AML-193 (cell line): Measurements from ENCODE around the gene SHLD2.
"Not testable (repeated sequence)": the region's sequence is repeated elsewhere in the genome, so short reads cannot be mapped to it uniquely, and the experiment has no call there.

Experiments
- DNase-seq, 2 experiments: peaks; one replicate each; lab custom pipeline; 2025; lab: John Stamatoyannopoulos, UW

SHLD2 gene

DNA sequence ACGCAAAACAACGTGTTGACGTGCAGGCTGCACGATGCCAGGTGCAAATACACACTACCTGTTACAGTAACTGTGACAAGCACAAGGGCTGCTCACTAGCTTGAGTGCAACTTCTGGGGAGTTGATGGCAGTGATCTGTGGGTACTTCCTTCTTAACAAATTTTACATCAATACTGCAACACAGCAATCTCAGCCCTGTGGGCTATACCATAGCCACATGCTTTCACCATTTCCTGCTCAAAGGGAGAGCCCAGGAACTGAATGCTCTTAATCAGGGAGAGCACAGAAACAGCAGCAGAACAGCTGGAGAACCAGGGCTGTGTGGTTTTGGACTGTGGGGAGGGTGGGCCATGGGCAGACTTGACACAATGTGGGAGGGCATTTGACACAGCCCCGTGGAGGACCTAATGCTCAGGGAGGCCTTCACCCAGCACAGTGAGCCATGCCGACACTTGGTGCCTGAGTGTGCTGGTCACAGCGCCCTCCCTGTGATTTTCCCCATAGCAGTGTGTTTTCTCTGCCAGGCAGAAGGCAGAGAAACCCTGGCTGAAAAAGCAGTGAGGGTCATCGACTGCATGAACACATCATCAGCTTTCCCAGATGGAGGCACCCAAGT lies 118.3 kb downstream of the SHLD2 start:
- not testable (repeated sequence) for DNase-seq

DNA sequence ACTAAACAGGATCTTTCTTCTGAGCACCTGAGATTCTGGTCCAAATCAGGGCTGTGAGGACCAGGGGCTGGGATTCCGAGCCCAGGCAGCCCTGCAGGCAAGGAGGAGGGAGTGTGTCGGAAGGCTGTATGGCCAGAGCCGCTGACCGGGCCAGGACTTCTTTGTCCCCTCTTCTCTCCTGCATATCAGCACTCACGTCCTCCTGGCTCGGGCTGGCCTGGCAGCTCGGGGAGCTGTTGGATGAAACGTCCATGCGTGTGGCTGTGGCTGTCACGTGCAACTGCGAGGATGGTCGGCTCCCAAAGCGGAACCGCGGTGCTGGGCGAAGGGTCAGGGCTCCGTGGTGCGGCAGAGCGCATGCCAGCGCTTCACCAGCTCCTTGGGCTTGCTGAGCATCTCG lies 118.8 kb downstream of the SHLD2 start:
- DNase-seq, result not testable (repeated sequence)

DNA sequence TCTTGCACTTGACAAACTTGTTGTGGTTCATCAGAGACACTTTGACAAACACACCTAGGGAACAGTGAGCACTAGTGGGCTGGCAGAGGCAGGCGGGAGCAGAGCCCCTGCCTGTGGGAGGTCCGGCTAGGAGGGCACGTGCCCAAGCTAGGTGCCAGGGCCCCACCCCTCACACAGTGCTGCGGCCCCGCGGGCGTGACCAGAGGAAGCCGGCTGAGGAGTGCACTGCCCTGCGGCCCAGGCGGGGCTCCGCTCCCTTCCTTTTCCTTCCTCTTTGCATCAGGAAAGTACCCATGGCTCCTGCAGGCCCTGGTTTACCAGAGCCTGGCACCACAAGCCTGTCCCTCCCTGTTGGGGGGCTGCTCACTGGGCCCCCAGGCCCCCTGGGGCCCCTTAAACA lies 121.1 kb downstream of the SHLD2 start:
- DNase-seq, result not testable (repeated sequence)

DNA sequence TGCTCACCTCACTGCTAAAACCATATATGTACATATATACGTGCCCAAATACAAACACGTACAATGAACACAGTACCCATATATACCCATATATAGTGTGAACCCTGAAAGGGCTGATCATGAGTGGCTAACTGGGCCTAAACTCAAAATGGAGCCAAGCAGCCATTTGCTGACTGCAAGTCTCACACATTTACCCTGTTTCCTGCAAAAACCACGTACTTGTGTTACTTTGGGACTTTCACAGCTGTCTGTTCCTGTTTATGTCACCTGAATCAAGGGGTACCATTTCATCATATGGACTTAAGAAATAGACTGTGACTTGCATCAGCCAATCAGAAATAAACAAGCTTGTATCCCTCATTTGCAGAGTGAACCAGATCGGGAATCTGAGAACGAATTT lies 124.4 kb downstream of the SHLD2 start:
- DNase-seq, result not testable (repeated sequence)

DNA sequence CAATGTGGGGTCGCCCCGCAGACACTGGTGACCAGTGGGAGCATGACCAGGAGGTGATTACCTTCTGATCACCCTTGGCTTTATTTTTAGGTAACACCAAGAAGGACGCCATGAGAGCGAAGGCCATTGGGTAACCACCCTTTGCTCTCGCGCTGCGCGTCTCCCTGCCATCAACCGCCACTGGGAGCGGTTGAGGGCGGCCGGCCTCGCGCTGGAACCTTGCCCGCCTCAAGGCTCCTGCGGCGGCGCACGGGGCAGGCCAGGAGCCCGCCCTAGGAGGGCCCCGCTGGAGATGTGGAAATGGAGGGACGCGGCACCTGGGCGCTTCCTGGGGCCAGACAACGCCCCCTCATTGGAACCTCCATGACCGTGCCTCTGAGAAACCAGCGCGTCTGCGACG lies 127.8 kb downstream of the SHLD2 start:
- DNase-seq, result not testable (repeated sequence)

DNA sequence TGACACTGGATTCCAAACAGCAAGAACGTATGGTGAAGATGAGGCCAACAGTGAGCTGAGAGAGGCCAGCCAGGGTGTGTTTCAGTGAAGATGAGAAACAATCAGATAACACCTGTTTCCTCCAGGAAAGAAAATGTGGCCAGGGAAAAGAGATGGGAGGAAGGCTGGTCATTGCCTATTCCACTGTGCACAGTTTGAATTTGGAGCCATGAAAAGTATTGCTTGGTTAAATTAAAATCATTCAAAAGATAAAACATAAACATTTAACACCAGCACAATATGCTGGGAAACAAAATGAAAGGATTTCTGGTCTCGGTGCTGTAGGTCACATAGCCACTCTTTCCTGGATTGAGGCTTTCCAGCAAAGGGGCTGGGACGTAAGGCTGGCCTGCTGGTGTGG lies 130.1 kb downstream of the SHLD2 start, which contains the start of gene NUTM2A:
NUTM2A (plus strand) TSS at position 301 of the 400 bp plus-strand sequence. CDS start 383 bp downstream, outside the sequence.
- DNase-seq, result not testable (repeated sequence)

DNA sequence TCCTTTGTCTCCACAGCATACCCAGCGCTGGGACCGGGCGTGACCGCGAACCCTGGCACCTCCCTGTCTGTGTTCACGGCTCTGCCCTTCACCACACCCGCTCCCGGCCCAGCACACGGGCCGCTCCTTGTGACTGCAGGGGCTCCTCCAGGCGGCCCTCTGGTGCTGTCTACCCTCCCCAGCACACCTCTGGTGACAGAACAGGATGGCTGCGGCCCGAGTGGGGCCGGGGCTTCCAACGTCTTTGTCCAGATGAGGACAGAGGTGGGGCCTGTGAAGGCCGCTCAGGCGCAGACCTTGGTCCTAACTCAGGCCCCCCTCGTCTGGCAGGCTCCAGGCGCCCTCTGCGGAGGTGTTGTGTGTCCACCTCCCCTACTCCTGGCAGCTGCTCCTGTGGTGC lies 133.2 kb downstream of the SHLD2 start:
- not testable (repeated sequence) for DNase-seq

DNA sequence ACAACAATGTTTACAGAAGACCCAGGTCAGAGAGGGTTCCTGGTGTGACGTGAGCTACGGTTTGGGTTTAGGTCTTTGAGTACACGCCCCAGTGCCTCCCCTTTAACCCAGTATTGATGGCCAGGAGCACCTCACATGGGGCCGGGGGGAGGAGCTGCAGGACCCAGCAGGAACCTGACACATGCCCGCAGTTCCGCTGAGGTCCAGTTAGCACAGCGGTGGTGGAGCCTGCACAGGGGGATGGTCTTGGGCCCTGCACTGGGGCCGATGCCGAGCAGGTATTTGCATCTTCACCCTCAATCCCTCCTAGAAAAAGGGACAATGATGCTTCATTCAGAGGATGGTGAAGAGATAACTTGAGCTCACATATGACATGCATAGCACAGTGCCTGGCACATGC lies 134.2 kb downstream of the SHLD2 start:
- not testable (repeated sequence) for DNase-seq

DNA sequence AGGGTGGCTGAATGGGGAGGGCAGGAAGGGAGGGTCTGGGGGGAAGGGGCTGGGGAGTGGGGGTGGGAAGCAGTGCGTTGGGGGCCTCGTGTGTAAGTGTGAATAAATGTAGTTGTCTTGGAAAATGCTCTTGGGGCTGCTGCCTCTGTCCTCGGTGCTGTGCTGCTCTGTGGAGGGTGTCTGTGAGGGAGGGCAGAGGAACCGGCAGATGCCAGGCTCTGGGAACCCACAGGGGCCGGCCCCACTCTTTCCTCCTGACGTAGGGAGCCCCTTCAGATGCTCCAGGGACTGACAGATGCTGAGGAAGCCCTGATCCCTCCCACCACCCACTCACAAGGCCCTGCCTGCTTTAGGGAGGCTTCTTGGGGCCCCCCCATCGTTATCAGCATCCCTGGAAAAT lies 139.8 kb downstream of the SHLD2 start:
- not testable (repeated sequence) for DNase-seq

DNA sequence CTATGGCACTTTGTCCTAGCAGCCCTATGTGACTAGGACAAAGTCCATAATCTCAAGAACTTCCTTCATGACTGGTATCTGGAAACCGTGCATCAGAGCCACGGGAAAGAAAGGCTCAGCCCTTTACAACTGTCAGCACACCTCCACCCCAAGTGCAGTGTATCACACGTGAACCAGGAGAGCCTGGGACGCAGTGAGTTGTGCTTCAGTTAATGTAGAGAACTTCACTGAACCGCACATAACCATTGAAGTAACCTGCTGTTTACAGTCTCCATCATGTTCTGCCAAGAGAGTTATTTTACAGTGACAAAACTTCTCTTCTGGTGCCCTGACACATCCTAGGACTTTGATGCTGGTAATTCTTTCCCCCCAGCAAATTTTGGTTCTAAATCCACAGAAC lies 142.2 kb downstream of the SHLD2 start:
- DNase-seq, result not testable (repeated sequence)

DNA sequence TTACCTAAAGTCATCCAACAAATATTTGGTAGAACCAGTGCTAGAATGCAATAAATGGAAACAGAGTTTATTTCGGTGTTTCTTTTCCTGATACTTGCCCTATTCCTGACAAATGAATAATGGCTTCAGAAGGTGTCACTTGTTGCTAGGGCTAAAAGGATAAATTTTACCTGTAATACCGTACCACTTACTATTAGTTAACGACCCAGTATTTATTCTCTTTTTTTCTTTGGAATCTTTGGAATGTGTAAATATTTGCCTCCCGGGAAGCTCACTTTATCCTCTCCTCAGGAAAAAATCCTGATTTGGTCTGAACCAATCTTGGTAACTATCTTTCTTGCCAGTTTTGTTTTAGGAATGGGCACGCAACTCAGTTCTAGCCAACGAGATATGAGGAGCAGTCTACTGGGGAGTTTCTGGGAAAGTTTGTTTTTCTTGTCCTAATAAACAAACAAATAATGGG lies 144.4 kb downstream of the SHLD2 start:
- not testable (repeated sequence) for DNase-seq
